ENCODE measurements around the gene SIGMAR1.
"Not testable (repeated sequence)": the region's sequence is repeated elsewhere in the genome, so short reads cannot be mapped to it uniquely, and the experiment has no call there.

The SIGMAR1 gene

GRCh38 chr9:34655394-34655793 is 17.8 kb upstream of the SIGMAR1 start:
- no peak for DNase-seq

- peak in 49 of 51 donors; percentile 17 to 83 (median 62) for DNase-seq
Measured at GRCh38 chr9:34654323-34655051, 16.9 kb upstream of the SIGMAR1 start.

- peak in 5 of 51 donors; percentile 7 to 30 (median 23) for DNase-seq
Measured at GRCh38 chr9:34653151-34654072, 15.8 kb upstream of the SIGMAR1 start.

- DNase-seq: peak in 1 of 51 donors; percentile 31
Measured at GRCh38 chr9:34652602-34653000, 15.0 kb upstream of the SIGMAR1 start.

GRCh38 chr9:34651876-34652601 is 14.5 kb upstream of the SIGMAR1 start, which contains the start of gene IL11RA:
TSS of gene IL11RA (plus strand) at chr9:34652185. CDS start at chr9:34655218, 3,033 bp downstream.
- peak in 50 of 51 donors; percentile 16 to 92 (median 74) for DNase-seq

GRCh38 chr9:34651321-34651720 is 13.7 kb upstream of the SIGMAR1 start:
- DNase-seq: no peak

- peak in 24 of 51 donors; percentile 6 to 54 (median 37) for DNase-seq
Measured at GRCh38 chr9:34650816-34651215, 13.2 kb upstream of the SIGMAR1 start.

GRCh38 chr9:34648673-34649072 is 11.1 kb upstream of the SIGMAR1 start:
- DNase-seq: no peak

GRCh38 chr9:34647651-34648050 is 10.1 kb upstream of the SIGMAR1 start:
- DNase-seq: no peak

GRCh38 chr9:34647084-34647403 is 9.5 kb upstream of the SIGMAR1 start:
- DNase-seq: peak in 1 of 51 donors; percentile 45

- peak; percentile 45 to 94 (median 87) for DNase-seq
Measured at GRCh38 chr9:34646211-34647083, 8.9 kb upstream of the SIGMAR1 start, which contains the start of gene GALT. TSS of gene GALT (plus strand) at chr9:34646675. CDS start at chr9:34646705, 30 bp downstream.

GRCh38 chr9:34644766-34645314 is 7.3 kb upstream of the SIGMAR1 start:
- no peak for DNase-seq

- DNase-seq: no peak
Measured at GRCh38 chr9:34642679-34643078, 5.1 kb upstream of the SIGMAR1 start.

- DNase-seq: not testable (repeated sequence)
Measured at GRCh38 chr9:34639322-34639721, 1.7 kb upstream of the SIGMAR1 start.

GRCh38 chr9:34638138-34638445 is 505 bp upstream of the SIGMAR1 start:
- peak in 1 of 51 donors; percentile 38 for DNase-seq

- DNase-seq: peak in 8 of 51 donors; percentile 28 to 59 (median 50)
Measured at GRCh38 chr9:34636791-34637355, 714 bp downstream of the SIGMAR1 start.

GRCh38 chr9:34635556-34635955 is 2.0 kb downstream of the SIGMAR1 start:
- no peak for DNase-seq

- no peak for DNase-seq
Measured at GRCh38 chr9:34634551-34635248, 2.9 kb downstream of the SIGMAR1 start.

GRCh38 chr9:34633851-34634550 is 3.6 kb downstream of the SIGMAR1 start:
- DNase-seq: peak in 41 of 51 donors; percentile 13 to 73 (median 45)

Data from hypothalamus (tissue), 51 donors.